ENCODE data around the gene TKT.

DNA sequence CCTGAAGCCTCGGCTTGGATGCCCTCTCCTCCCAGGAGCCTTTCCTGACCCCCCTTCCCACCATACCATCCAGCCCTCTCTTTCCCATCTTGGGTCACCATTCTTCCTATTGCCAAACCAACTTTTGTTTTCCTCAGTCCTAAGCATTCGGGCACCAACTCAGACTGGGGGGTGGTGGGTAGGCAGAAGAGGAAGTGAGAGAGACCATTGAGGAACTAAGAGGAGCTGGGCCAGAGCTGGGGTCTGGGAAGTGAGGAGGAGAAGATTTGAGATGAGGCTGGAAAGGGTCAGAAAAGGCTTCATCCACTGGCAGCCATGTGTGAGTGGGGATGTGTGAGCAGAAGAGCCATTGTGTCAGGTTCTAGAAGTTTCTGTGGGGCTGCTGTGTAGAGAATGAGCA is 37.7 kb downstream of the TKT start:
- TF ChIP-seq POLR2A (IDR thresholded peaks at IDR 0.05), result no peak
- TF ChIP-seq, protein P1, sequence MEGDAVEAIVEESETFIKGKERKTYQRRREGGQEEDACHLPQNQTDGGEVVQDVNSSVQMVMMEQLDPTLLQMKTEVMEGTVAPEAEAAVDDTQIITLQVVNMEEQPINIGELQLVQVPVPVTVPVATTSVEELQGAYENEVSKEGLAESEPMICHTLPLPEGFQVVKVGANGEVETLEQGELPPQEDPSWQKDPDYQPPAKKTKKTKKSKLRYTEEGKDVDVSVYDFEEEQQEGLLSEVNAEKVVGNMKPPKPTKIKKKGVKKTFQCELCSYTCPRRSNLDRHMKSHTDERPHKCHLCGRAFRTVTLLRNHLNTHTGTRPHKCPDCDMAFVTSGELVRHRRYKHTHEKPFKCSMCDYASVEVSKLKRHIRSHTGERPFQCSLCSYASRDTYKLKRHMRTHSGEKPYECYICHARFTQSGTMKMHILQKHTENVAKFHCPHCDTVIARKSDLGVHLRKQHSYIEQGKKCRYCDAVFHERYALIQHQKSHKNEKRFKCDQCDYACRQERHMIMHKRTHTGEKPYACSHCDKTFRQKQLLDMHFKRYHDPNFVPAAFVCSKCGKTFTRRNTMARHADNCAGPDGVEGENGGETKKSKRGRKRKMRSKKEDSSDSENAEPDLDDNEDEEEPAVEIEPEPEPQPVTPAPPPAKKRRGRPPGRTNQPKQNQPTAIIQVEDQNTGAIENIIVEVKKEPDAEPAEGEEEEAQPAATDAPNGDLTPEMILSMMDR (IDR thresholded peaks at IDR 0.05), result no peak

Measured in right lobe of liver (tissue), 4 donors.